ENCODE measurements around the gene HHIP.

GRCh38 chr4:144750348-144750747 is 104.4 kb downstream of the HHIP start:
- TF ChIP-seq POLR2A (IDR thresholded peaks at IDR 0.05) (no peak), CTCF (IDR thresholded peaks at IDR 0.05 in 4 of 5, conservative IDR thresholded peaks at IDR 0.05 in 1 of 5) (no peak)
